ENCODE results near the gene BPIFA3. TPM values are rescaled to one million over a fixed set of nuclear protein-coding genes. Genes with fewer than 3 reads are reported as not detected.

The BPIFA3 gene
- polyA plus RNA-seq, 3 donors = not detected

DNA sequence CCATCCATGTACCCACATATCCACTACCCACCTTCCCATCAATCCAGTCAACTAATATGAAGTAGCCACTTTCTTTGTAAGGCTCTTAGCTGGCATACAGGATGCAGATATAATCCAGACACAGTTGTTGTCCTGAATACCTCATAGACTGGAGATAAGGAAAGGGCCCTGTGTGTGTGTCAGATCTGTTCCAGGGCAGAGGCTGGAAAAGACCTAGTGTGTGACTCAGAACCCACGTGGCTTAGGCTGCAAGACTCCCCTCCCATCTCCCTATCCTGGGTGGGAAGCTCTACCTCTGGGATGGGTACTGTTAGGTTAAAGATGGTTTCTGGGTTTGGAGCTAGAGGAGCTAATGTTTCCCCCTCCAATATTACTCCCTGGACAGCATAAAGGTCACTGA is 22.3 kb downstream of the BPIFA3 start:
- no peaks in the 10 kb centered on the region for H3K36me3 ChIP-seq (replicated peaks in 1 of 2; ENCODE audit: control insufficient read depth in 1 of 2, insufficient read depth in 2 of 2, low read length in 2 of 2)
- no peak overlapping the region for H3K4me2 ChIP-seq (replicated peaks; ENCODE audit: extremely low read depth, low read length, poor library complexity, severe bottlenecking)
- TF ChIP-seq CTCF (IDR thresholded peaks at IDR 0.05) = no peak
- H3K79me2 ChIP-seq (ENCODE audit: insufficient read depth, low read length) = no peaks in the 10 kb centered on the region
- WGBS (ENCODE audit: insufficient coverage) = no CpG with 5 or more reads among the region's 1 CpG
- H3K9me3 ChIP-seq (replicated peaks in 1 of 2; ENCODE audit: control insufficient read depth in 1 of 2, insufficient read depth in 1 of 2, low read length in 2 of 2) = no peaks in the 10 kb centered on the region
- intact Hi-C loops (cut with micrococcal nuclease) = no loop called here
- no peak overlapping the region for H3K4me3 Mint-ChIP-seq
- DNase-seq = no peak
- H3K27ac Mint-ChIP-seq = no peak overlapping the region
- no peaks in the 10 kb centered on the region for H3K27me3 ChIP-seq (ENCODE audit: control insufficient read depth in 2 of 2, insufficient read depth in 2 of 2, low read length in 2 of 2)
- no peak overlapping the region for H2AFZ ChIP-seq (ENCODE audit: insufficient read depth, low read depth, low read length, poor library complexity, severe bottlenecking)
- H4K20me1 ChIP-seq (ENCODE audit: insufficient read depth, low read length) = no peaks in the 10 kb centered on the region
- H3K36me3 Mint-ChIP-seq = no peaks in the 10 kb centered on the region
- no peak overlapping the region for H3K27ac ChIP-seq (ENCODE audit: low read depth in 1 of 2, low read length in 2 of 2)
- no peaks in the 10 kb centered on the region for H3K4me1 Mint-ChIP-seq
- H3K9ac ChIP-seq (ENCODE audit: insufficient read depth, low read length, poor library complexity, severe bottlenecking) = no peak overlapping the region
- H3K4me3 ChIP-seq (replicated peaks in 1 of 3; ENCODE audit: low read depth in 2 of 3, low read length in 3 of 3) = no peak overlapping the region
- no peaks in the 10 kb centered on the region for H3K9me3 Mint-ChIP-seq
- H3K27me3 Mint-ChIP-seq (ENCODE audit: low read depth in 3 of 3) = peaks cover 3 to 7% (median 6%) of the 10 kb centered on the region in 3 donors
- no peaks in the 10 kb centered on the region for H3K4me1 ChIP-seq (ENCODE audit: control insufficient read depth in 1 of 2, insufficient read depth in 2 of 2, low read length in 2 of 2)

GRCh38 chr20:33239979-33240736 is 23.0 kb downstream of the BPIFA3 start:
- Mint-ChIP-seq H3K27ac (no peak overlapping the region), H3K27me3 (ENCODE audit: low read depth in 3 of 3) (peaks cover 3 to 6% (median 6%) of the 10 kb centered on the region in 3 donors), H3K4me3 (no peak overlapping the region), H3K36me3 (no peaks in the 10 kb centered on the region), H3K9me3 (no peaks in the 10 kb centered on the region), H3K4me1 (no peaks in the 10 kb centered on the region)
- H4K20me1 ChIP-seq (ENCODE audit: insufficient read depth, low read length) = no peaks in the 10 kb centered on the region
- no peaks in the 10 kb centered on the region for H3K9me3 ChIP-seq (replicated peaks in 1 of 2; ENCODE audit: control insufficient read depth in 1 of 2, insufficient read depth in 1 of 2, low read length in 2 of 2)
- no peak for TF ChIP-seq CTCF (IDR thresholded peaks at IDR 0.05)
- H3K27ac ChIP-seq (ENCODE audit: low read depth in 1 of 2, low read length in 2 of 2) = no peak overlapping the region
- H3K4me2 ChIP-seq (replicated peaks; ENCODE audit: extremely low read depth, low read length, poor library complexity, severe bottlenecking) = no peak overlapping the region
- no peak overlapping the region for H3K9ac ChIP-seq (ENCODE audit: insufficient read depth, low read length, poor library complexity, severe bottlenecking)
- no peaks in the 10 kb centered on the region for H3K36me3 ChIP-seq (replicated peaks in 1 of 2; ENCODE audit: control insufficient read depth in 1 of 2, insufficient read depth in 2 of 2, low read length in 2 of 2)
- H3K4me3 ChIP-seq (replicated peaks in 1 of 3; ENCODE audit: low read depth in 2 of 3, low read length in 3 of 3) = no peak overlapping the region
- H2AFZ ChIP-seq (ENCODE audit: insufficient read depth, low read depth, low read length, poor library complexity, severe bottlenecking) = no peak overlapping the region
- H3K4me1 ChIP-seq (ENCODE audit: control insufficient read depth in 1 of 2, insufficient read depth in 2 of 2, low read length in 2 of 2) = no peaks in the 10 kb centered on the region
- no peaks in the 10 kb centered on the region for H3K79me2 ChIP-seq (ENCODE audit: insufficient read depth, low read length)
- no peak for DNase-seq
- H3K27me3 ChIP-seq (ENCODE audit: control insufficient read depth in 2 of 2, insufficient read depth in 2 of 2, low read length in 2 of 2) = no peaks in the 10 kb centered on the region
- intact Hi-C loops (cut with micrococcal nuclease) = no loop called here
- WGBS (ENCODE audit: insufficient coverage) = 81% methylated on average over 3 of the region's 4 CpGs
